ENCODE measurements around the gene ANP32E.

GRCh38 chr1:150183061-150183460 lies 52.9 kb downstream of the ANP32E start:
- TF ChIP-seq POLR2AphosphoS5 (IDR thresholded peaks at IDR 0.05; ENCODE audit: low read depth, low read length) = no peak
- TF ChIP-seq EGR1 (IDR thresholded peaks at IDR 0.05; ENCODE audit: low read depth) = no peak
- TF ChIP-seq POLR2A (IDR thresholded peaks at IDR 0.05; ENCODE audit: borderline replicate concordance, extremely low read depth, insufficient read depth, insufficient read length) = no peak
- no peak for TF ChIP-seq TCF7L2 (IDR thresholded peaks at IDR 0.05; ENCODE audit: borderline replicate concordance, extremely low read depth, insufficient read depth, insufficient read length)
